Left lung (tissue), 10 donors: ENCODE measurements around the gene MADD. TPM values are rescaled to one million over a fixed set of nuclear protein-coding genes. Genes with fewer than 3 reads are reported as not detected.

Experiments used
- ATAC-seq: fragments of 200-7000 bp; cut with Tn5 transposase; one replicate; pipeline ENCODE4 v1.9.1; 2020; ENCODE audit warnings: moderate library complexity
- DNase-seq, 4 donors: peaks; one replicate each; pipeline ENCODE4 v3.0.0-alpha.2; 2013 to 2020
- H3K27ac ChIP-seq, 2 donors: fragments of 200-600 bp; sonication (generic) in 1 of 2; one replicate each; pipeline versions ENCODE4 v1.5.0 to v1.8.0; 2020 to 2021
- H3K27me3 ChIP-seq, 2 donors: fragments of 200-600 bp; sonication (generic) in 1 of 2; one replicate each; pipeline versions ENCODE4 v1.5.0 to v1.8.0; 2020 to 2021
- H3K36me3 ChIP-seq, 2 donors: fragments of 200-600 bp; sonication (generic) in 1 of 2; one replicate each; pipeline versions ENCODE4 v1.5.0 to v1.8.0; 2020 to 2021
- H3K4me1 ChIP-seq, 2 donors: fragments of 200-600 bp; one replicate each; pipeline ENCODE4 v1.8.0; 2021
- H3K4me3 ChIP-seq, 2 donors: fragments of 200-600 bp; sonication (generic) in 1 of 2; one replicate each; pipeline versions ENCODE4 v1.5.0 to v1.8.0; 2020 to 2021; ENCODE audit warnings: mild to moderate bottlenecking in 1 of 2
- H3K9me3 ChIP-seq, 2 donors: fragments of 200-600 bp; sonication (generic) in 1 of 2; one replicate each; pipeline versions ENCODE4 v1.5.0 to v1.8.0; 2020 to 2021
- CTCF ChIP-seq, 2 donors: fragments of 200-600 bp; sonication (generic) in 1 of 2; IDR thresholded peaks; one replicate each; pipeline versions ENCODE4 v1.5.0 to v1.8.0; 2021; ENCODE audit warnings: antibody characterized with exemption in 2 of 2
- intact Hi-C, 2 donors: fragments of 100-400 bp; cut with DNase I; formaldehyde crosslinking; loops; one replicate each; pipeline versions ENCODE4 v1.11.2 to v1.14.2; 2022
- polyA plus RNA-seq, 6 donors: library from polyadenylated mRNA; unstranded; fragments of 120-200 nt; gene quantifications; one replicate each; pipeline ENCODE4 v1.2.1, GENCODE V29; 2013; ENCODE audit not compliant: insufficient read length in 6 of 6
- total RNA-seq, 2 donors: library from RNA; stranded (reverse); fragmentation: NEBNext Ultra II Directional; extraction: Animal tissue kit (Norgen Biotek cat#: 25700); gene quantifications; one replicate each; pipeline ENCODE4 v1.2.1, GENCODE V29; 2021
- donor health status: DM: no; HTN: yes; CAD: no.
- donor health status: DM: no; HTN: no; CAD: no.

MADD gene
- total and polyA plus RNA-seq, 8 donors, result 33.0 to 53.8 (median 51.9) TPM

GRCh38 chr11:47259232-47259977, 10.5 kb upstream of the MADD start:
- Histone ChIP-seq H3K4me1 (peaks cover 11 to 48% of the 10 kb centered on the region in 2 donors), H3K36me3 (peaks cover 0 to 9% of the 10 kb centered on the region in 2 donors), H3K27me3 (no peaks in the 10 kb centered on the region), H3K9me3 (no peaks in the 10 kb centered on the region), H3K4me3 (peak overlapping the region in 1 of 2 donors; percentile 47), H3K27ac (no peak overlapping the region)
- intact Hi-C loops, result no loop called here
- peak; percentile 33 to 61 for TF ChIP-seq CTCF (IDR thresholded peaks at IDR 0.05)
- DNase-seq, result peak in 1 of 4 donors; percentile 28
- ATAC-seq, result peak; percentile 57

DNA sequence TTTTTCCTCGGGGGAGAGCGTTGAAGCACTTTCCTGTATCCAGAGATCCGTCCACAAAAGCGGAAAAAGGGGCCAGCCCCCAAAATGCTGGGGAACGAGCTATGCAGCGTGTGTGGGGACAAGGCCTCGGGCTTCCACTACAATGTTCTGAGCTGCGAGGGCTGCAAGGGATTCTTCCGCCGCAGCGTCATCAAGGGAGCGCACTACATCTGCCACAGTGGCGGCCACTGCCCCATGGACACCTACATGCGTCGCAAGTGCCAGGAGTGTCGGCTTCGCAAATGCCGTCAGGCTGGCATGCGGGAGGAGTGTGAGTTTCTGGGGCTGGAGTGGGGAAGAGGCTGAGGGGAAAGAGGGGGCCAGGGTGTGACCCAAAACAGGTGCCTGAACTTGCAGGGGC, 9.6 kb upstream of the MADD start:
- Histone ChIP-seq H3K4me1 (peaks cover 6 to 38% of the 10 kb centered on the region in 2 donors), H3K36me3 (peaks cover 0 to 9% of the 10 kb centered on the region in 2 donors), H3K9me3 (no peaks in the 10 kb centered on the region), H3K27me3 (no peaks in the 10 kb centered on the region), H3K27ac (no peak overlapping the region), H3K4me3 (no peak overlapping the region)
- intact Hi-C loops, result no loop called here
- ATAC-seq (no peak), DNase-seq (no peak)
- TF ChIP-seq CTCF (IDR thresholded peaks at IDR 0.05), result no peak

- Histone ChIP-seq H3K27me3 (no peaks in the 10 kb centered on the region), H3K27ac (no peak overlapping the region), H3K9me3 (no peaks in the 10 kb centered on the region), H3K4me1 (peaks cover 6 to 32% of the 10 kb centered on the region in 2 donors), H3K4me3 (no peak overlapping the region), H3K36me3 (peaks cover 0 to 9% of the 10 kb centered on the region in 2 donors)
- no peak for DNase-seq
- ATAC-seq, result no peak
- intact Hi-C loops, result no loop called here
- TF ChIP-seq CTCF (IDR thresholded peaks at IDR 0.05), result no peak
Observed at GRCh38 chr11:47261291-47261800, 8.6 kb upstream of the MADD start.

DNA sequence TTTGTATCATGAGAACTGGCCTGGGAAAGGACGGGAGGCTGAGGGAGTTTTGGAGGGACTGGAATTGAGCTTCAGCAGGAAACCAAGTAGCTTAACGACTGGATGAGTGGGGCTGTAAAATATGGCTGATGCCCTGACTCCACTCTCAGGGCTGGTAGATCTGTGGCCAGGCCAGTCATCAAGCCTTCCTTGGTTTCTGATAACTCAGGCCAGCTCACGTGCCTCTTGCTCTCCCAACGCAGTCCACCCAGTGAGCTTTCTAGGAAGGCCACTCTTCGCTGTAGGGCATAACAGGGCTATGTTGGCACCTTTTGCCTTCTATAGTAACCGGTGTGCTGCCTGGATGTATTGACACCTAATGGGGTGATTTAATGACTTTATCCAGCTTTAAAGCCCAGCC, 5.8 kb upstream of the MADD start:
- no peaks in the 10 kb centered on the region for H3K27me3 ChIP-seq
- peaks cover 10 to 26% of the 10 kb centered on the region in 2 donors for H3K4me1 ChIP-seq
- no peak for TF ChIP-seq CTCF (IDR thresholded peaks at IDR 0.05)
- H3K27ac ChIP-seq, result no peak overlapping the region
- H3K9me3 ChIP-seq, result no peaks in the 10 kb centered on the region
- intact Hi-C loops, result no loop called here
- peaks cover 0 to 9% of the 10 kb centered on the region in 2 donors for H3K36me3 ChIP-seq
- no peak overlapping the region for H3K4me3 ChIP-seq
- DNase-seq, result no peak
- no peak for ATAC-seq

GRCh38 chr11:47264521-47264920, 5.4 kb upstream of the MADD start:
- Histone ChIP-seq H3K27me3 (no peaks in the 10 kb centered on the region), H3K36me3 (peaks cover 0 to 9% of the 10 kb centered on the region in 2 donors), H3K27ac (no peak overlapping the region), H3K4me1 (peaks cover 10 to 24% of the 10 kb centered on the region in 2 donors), H3K9me3 (no peaks in the 10 kb centered on the region), H3K4me3 (no peak overlapping the region)
- DNase-seq (no peak), ATAC-seq (no peak)
- intact Hi-C loops, result no loop called here
- TF ChIP-seq CTCF (IDR thresholded peaks at IDR 0.05), result no peak
